ENCODE data around the gene NKD1.

DNA sequence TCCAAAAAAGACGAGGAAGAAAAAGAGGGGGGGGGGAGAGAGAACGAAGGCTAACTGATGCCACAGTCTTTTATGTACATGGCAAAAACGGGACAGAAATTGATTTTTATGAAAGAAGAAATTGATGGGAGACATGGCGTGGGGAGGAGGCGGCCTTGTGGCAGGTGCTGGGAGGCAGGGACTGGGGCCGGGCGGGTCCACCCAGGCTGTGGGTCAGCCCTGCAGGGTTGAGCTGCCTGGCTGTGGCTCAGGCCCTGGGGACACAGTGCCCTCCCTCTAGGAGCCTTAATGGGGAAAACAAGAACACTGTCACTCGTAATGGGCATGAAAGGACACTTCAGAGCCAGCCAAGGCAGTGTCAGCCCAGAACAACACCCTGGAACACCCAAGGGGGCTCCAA lies 98.1 kb downstream of the NKD1 start:
- TF ChIP-seq CTCF (conservative IDR thresholded peaks at IDR 0.05) (no peak), EZH2 (IDR thresholded peaks at IDR 0.05; ENCODE audit: low read depth) (no peak)
